ENCODE data around the gene CGN. TPM values are rescaled to one million over a fixed set of nuclear protein-coding genes. Genes with fewer than 3 reads are reported as not detected.
A peak's percentile ranks its signal among the peaks of the same experiment; 100 is the strongest.

CGN gene
- total and polyA plus RNA-seq, 2 of the 13 experiments (the other 11 are each of a cell fraction or from before 2014, with no cell fraction given): 0.75 to 0.81 TPM

DNA sequence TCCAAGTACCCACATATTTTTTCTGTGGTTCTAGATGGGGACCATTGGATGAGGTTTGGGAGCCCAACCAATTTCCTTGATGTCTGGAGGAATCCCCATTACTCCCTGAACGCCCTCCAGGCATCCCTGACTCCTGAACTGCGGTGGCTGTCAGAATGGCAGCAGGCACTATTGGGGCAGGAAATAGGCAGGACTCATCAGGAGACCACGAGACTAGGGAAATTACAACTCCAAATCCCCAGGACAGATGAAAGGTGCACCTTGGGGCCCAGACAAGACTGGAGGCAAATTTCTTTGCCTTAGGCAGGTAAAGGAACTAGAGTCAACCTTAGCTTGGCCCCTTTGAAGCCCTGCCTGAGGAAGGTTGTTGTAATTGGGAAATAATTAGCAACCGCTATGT lies 1.1 kb downstream of the CGN start:
- ATAC-seq (no peak), FAIRE-seq (no peak), DNase-seq (ENCODE audit: low spot score) (no peak)
- Histone ChIP-seq H3K27ac (ENCODE audit: extremely low read length, insufficient read depth, low read length) (no peak overlapping the region), H3K4me3 (replicated peaks in 1 of 3; ENCODE audit: insufficient read depth in 1 of 3, low read depth in 2 of 3, low read length in 3 of 3) (peak overlapping the region in 2 of 3 experiments; percentile 71 to 80; a peak in 2 of 6 replicates), H3K4me1 (ENCODE audit: insufficient read depth, low read length) (peaks cover 71% of the 10 kb centered on the region), H3K9me3 (ENCODE audit: low read length) (no peaks in the 10 kb centered on the region), H2AFZ (ENCODE audit: low read length) (no peak overlapping the region), H3K36me3 (replicated peaks in 1 of 2; ENCODE audit: control insufficient read depth in 1 of 2, insufficient read depth in 2 of 2, low read length in 2 of 2) (no peaks in the 10 kb centered on the region), H3K4me2 (ENCODE audit: low read depth, low read length) (peak overlapping the region; percentile 91), H3K79me2 (ENCODE audit: insufficient read depth, low read length) (no peaks in the 10 kb centered on the region), H4K20me1 (ENCODE audit: insufficient read depth, low read length) (no peaks in the 10 kb centered on the region), H3K9ac (ENCODE audit: insufficient read depth, low read depth, low read length) (peak overlapping the region; percentile 50; the same call in 1 of the 2 replicates), H3K27me3 (ENCODE audit: control insufficient read depth in 1 of 2, insufficient read depth in 2 of 2, low read length in 2 of 2) (peaks cover 0 to 16% of the 10 kb centered on the region in 2 experiments; a peak in 2 of 5 replicates)
- 34% methylated on average over 4 of the region's 4 CpGs for WGBS (ENCODE audit: low lambda C conversion rate)
- intact Hi-C loops (cut with micrococcal nuclease; ENCODE audit: unreplicated experiment) (no loop called here), in situ Hi-C loops (cut with HindIII; ENCODE audit: extremely low pct_ligation_motif_present, low pct_unique_long_range_greater_than_20kb) (no loop called here)
- no peak for TF ChIP-seq ZNF547 (CRISPR knock-in tag; IDR thresholded peaks at IDR 0.05)
- no peak for TF ChIP-seq XRCC5 (optimal IDR thresholded peaks at IDR 0.05; ENCODE audit: low read length)
- no peak for TF ChIP-seq ZNF180 (CRISPR knock-in tag; IDR thresholded peaks at IDR 0.05; ENCODE audit: borderline replicate concordance, low read depth)
- no peak for TF ChIP-seq KDM5B (CRISPR knock-in tag; IDR thresholded peaks at IDR 0.05; ENCODE audit: borderline replicate concordance)
- TF ChIP-seq FOXK1 (CRISPR knock-in tag; IDR thresholded peaks at IDR 0.05; ENCODE audit: borderline replicate concordance, low read depth): no peak
- TF ChIP-seq SPEN (CRISPR knock-in tag; IDR thresholded peaks at IDR 0.05; ENCODE audit: low read depth): no peak
- ChIA-PET CTCF (ENCODE audit: low intra/inter-chr PET ratio, low total read pairs) (no interaction called here), POLR2A (interaction anchor here (1.1 kb wide), 1 partner anchor 231 kb away, joined by 3 read pairs; the partner anchor contains the start of gene ZNF687)
- BruUV-seq (replicated peaks): no TSS peak

DNA sequence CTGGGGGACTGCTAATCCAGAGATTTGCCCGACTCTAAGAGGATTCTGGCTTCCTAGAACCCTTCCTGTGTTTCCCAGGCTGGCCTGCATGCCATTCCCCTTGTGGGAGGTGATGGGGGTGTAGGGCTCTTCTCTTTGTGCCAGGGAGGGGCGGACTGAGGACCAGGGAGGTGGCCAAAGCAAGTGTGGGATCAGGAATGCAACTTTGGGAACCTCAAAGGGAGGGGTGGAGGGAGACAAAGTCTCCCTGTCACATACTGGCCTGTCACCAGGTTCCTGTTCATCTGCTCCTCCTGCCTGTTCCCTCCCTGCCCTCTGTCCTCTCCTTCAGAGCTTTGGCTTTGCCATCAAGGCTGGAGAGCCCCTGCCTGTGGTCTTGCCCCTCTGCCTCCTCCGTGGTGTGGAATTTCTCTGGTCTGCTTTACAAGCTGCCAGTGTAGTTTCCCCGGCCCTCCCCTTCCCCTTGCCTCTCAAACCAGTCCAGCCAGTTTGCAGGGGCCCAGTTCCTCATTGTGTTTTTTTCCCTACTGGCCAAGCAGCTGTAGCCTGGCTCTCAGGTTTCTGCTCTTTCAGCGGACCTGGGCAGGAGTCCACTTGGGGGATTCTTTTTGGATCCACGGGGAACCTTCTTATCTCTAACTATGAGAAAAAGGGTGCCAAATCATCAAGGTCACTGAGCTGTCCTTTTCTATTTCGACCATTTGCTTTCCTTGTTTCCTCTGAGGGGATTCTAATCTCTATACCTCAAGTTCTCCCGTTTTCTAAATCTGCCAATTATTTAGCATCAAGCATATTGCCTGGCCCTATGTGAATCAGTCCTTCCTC lies 1.8 kb downstream of the CGN start:
- ATAC-seq (peak; percentile 12; the same call in 2 of the 3 replicates), DNase-seq (ENCODE audit: low spot score) (no peak), FAIRE-seq (no peak)
- Histone ChIP-seq H3K27ac (ENCODE audit: extremely low read length, insufficient read depth, low read length) (peak overlapping the region; percentile 58), H2AFZ (ENCODE audit: low read length) (no peak overlapping the region), H3K27me3 (ENCODE audit: control insufficient read depth in 1 of 2, insufficient read depth in 2 of 2, low read length in 2 of 2) (peaks cover 0 to 16% of the 10 kb centered on the region in 2 experiments; a peak in 2 of 5 replicates), H3K4me1 (ENCODE audit: insufficient read depth, low read length) (peaks cover 71% of the 10 kb centered on the region), H3K4me3 (replicated peaks in 1 of 3; ENCODE audit: insufficient read depth in 1 of 3, low read depth in 2 of 3, low read length in 3 of 3) (peak overlapping the region in 2 of 3 experiments; percentile 71 to 80; a peak in 4 of 6 replicates), H3K9ac (ENCODE audit: insufficient read depth, low read depth, low read length) (peak overlapping the region; percentile 14; the same call in 1 of the 2 replicates), H3K9me3 (ENCODE audit: low read length) (no peaks in the 10 kb centered on the region), H3K79me2 (ENCODE audit: insufficient read depth, low read length) (no peaks in the 10 kb centered on the region), H4K20me1 (ENCODE audit: insufficient read depth, low read length) (no peaks in the 10 kb centered on the region), H3K4me2 (ENCODE audit: low read depth, low read length) (peak overlapping the region; percentile 91), H3K36me3 (replicated peaks in 1 of 2; ENCODE audit: control insufficient read depth in 1 of 2, insufficient read depth in 2 of 2, low read length in 2 of 2) (no peaks in the 10 kb centered on the region)
- BruUV-seq (replicated peaks): no TSS peak
- intact Hi-C loops (cut with micrococcal nuclease; ENCODE audit: unreplicated experiment) (no loop called here), in situ Hi-C loops (cut with HindIII; ENCODE audit: extremely low pct_ligation_motif_present, low pct_unique_long_range_greater_than_20kb) (no loop called here)
- POLR2A ChIA-PET: interaction anchor here (2.4 kb wide), 1 partner anchor 27 kb away, joined by 11 read pairs; no protein-coding TSS in a partner anchor
- CTCF ChIA-PET (ENCODE audit: low intra/inter-chr PET ratio, low total read pairs): no interaction called here
- 2% methylated on average over 6 of the region's 8 CpGs for WGBS (ENCODE audit: low lambda C conversion rate)
- 0 out of 2 replicates have a peak, but pooled peaks have one; percentile 47 for TF ChIP-seq ISL2 (CRISPR knock-in tag; IDR thresholded peaks at IDR 0.05)
- TF ChIP-seq ZNF547 (CRISPR knock-in tag; IDR thresholded peaks at IDR 0.05): 0 out of 2 replicates have a peak, but pooled peaks have one; percentile 8
- TF ChIP-seq, protein P1, sequence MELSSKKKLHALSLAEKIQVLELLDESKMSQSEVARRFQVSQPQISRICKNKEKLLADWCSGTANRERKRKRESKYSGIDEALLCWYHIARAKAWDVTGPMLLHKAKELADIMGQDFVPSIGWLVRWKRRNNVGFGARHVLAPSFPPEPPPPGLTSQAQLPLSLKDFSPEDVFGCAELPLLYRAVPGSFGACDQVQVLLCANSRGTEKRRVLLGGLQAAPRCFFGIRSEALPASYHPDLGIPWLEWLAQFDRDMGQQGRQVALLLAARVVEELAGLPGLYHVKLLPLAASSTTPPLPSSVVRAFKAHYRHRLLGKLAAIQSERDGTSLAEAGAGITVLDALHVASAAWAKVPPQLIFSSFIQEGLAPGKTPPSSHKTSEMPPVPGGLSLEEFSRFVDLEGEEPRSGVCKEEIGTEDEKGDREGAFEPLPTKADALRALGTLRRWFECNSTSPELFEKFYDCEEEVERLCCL (CRISPR knock-in tag; IDR thresholded peaks at IDR 0.05; ENCODE audit: borderline replicate concordance): no peak
- no peak for TF ChIP-seq ZSCAN22 (CRISPR knock-in tag; IDR thresholded peaks at IDR 0.05)
- TF ChIP-seq, protein P2, sequence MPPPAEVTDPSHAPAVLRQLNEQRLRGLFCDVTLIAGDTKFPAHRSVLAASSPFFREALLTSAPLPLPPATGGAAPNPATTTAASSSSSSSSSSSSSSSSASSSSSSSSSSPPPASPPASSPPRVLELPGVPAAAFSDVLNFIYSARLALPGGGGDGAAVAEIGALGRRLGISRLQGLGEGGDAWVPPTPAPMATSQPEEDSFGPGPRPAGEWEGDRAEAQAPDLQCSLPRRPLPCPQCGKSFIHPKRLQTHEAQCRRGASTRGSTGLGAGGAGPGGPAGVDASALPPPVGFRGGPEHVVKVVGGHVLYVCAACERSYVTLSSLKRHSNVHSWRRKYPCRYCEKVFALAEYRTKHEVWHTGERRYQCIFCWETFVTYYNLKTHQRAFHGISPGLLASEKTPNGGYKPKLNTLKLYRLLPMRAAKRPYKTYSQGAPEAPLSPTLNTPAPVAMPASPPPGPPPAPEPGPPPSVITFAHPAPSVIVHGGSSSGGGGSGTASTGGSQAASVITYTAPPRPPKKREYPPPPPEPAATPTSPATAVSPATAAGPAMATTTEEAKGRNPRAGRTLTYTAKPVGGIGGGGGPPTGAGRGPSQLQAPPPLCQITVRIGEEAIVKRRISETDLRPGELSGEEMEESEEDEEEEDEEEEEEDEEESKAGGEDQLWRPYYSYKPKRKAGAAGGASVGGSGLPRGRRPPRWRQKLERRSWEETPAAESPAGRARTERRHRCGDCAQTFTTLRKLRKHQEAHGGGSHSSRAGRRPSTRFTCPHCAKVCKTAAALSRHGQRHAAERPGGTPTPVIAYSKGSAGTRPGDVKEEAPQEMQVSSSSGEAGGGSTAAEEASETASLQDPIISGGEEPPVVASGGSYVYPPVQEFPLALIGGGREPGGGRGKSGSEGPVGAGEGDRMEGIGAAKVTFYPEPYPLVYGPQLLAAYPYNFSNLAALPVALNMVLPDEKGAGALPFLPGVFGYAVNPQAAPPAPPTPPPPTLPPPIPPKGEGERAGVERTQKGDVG (CRISPR knock-in tag; IDR thresholded peaks at IDR 0.05; ENCODE audit: borderline replicate concordance): no peak
- TF ChIP-seq TEAD3 (CRISPR knock-in tag; optimal IDR thresholded peaks at IDR 0.05; ENCODE audit: borderline replicate concordance): peak; percentile 12
- TF ChIP-seq SNAPC2 (CRISPR knock-in tag; IDR thresholded peaks at IDR 0.05): no peak
